ENCODE measurements around the gene PXT1.
"Not testable (repeated sequence)": the region's sequence is repeated elsewhere in the genome, so short reads cannot be mapped to it uniquely, and the experiment has no call there.

GRCh38 chr6:36363371-36363752 is 79.3 kb downstream of the PXT1 start:
- TF ChIP-seq, protein P1, sequence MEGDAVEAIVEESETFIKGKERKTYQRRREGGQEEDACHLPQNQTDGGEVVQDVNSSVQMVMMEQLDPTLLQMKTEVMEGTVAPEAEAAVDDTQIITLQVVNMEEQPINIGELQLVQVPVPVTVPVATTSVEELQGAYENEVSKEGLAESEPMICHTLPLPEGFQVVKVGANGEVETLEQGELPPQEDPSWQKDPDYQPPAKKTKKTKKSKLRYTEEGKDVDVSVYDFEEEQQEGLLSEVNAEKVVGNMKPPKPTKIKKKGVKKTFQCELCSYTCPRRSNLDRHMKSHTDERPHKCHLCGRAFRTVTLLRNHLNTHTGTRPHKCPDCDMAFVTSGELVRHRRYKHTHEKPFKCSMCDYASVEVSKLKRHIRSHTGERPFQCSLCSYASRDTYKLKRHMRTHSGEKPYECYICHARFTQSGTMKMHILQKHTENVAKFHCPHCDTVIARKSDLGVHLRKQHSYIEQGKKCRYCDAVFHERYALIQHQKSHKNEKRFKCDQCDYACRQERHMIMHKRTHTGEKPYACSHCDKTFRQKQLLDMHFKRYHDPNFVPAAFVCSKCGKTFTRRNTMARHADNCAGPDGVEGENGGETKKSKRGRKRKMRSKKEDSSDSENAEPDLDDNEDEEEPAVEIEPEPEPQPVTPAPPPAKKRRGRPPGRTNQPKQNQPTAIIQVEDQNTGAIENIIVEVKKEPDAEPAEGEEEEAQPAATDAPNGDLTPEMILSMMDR (IDR thresholded peaks at IDR 0.05): not testable (repeated sequence)
- TF ChIP-seq EZH2phosphoT487 (IDR thresholded peaks at IDR 0.05): not testable (repeated sequence)

All from neural progenitor cell (in vitro differentiated cells).